Activated CD8-positive, alpha-beta memory T cell treated with anti-CD3 and anti-CD28 coated beads, Interleukin-2, amount 50 U/mL, for 1 hour (primary cell): Measurements from ENCODE around the gene MKI67.
"Not testable (repeated sequence)": the region's sequence is repeated elsewhere in the genome, so short reads cannot be mapped to it uniquely, and the experiment has no call there.

Experiments used
- DNase-seq: peaks from one replicate; pipeline ENCODE4 v3.0.0-alpha.2; 2020; ENCODE audit errors: extremely low read depth

The MKI67 gene

GRCh38 chr10:128149267-128150014, 23.2 kb upstream of the MKI67 start:
- DNase-seq, result no peak

- no peak for DNase-seq
Measured at GRCh38 chr10:128147669-128148068, 21.4 kb upstream of the MKI67 start.

GRCh38 chr10:128147064-128147463, 20.8 kb upstream of the MKI67 start:
- no peak for DNase-seq

- DNase-seq, result no peak
Measured at GRCh38 chr10:128144547-128144946, 18.3 kb upstream of the MKI67 start.

- no peak for DNase-seq
Measured at GRCh38 chr10:128143531-128143930, 17.3 kb upstream of the MKI67 start.

GRCh38 chr10:128140425-128140824, 14.2 kb upstream of the MKI67 start:
- no peak for DNase-seq

GRCh38 chr10:128138429-128138828, 12.2 kb upstream of the MKI67 start:
- DNase-seq, result not testable (repeated sequence)

- DNase-seq, result no peak
Measured at GRCh38 chr10:128137877-128138276, 11.7 kb upstream of the MKI67 start.

- DNase-seq, result no peak
Measured at GRCh38 chr10:128130051-128130450, 3.8 kb upstream of the MKI67 start.

- DNase-seq, result no peak
Measured at GRCh38 chr10:128128582-128128981, 2.4 kb upstream of the MKI67 start.

GRCh38 chr10:128125416-128125943, 743 bp downstream of the MKI67 start:
- DNase-seq, result no peak

- DNase-seq, result no peak
Measured at GRCh38 chr10:128124813-128125403, 1.3 kb downstream of the MKI67 start.

- no peak for DNase-seq
Measured at GRCh38 chr10:128123846-128124245, 2.4 kb downstream of the MKI67 start.

- no peak for DNase-seq
Measured at GRCh38 chr10:128122931-128123330, 3.3 kb downstream of the MKI67 start.

GRCh38 chr10:128121750-128122412, 4.3 kb downstream of the MKI67 start:
- DNase-seq, result no peak

- DNase-seq, result no peak
Measured at GRCh38 chr10:128116851-128117615, 9.2 kb downstream of the MKI67 start.

GRCh38 chr10:128116187-128116586, 10.0 kb downstream of the MKI67 start:
- no peak for DNase-seq

GRCh38 chr10:128115356-128115755, 10.9 kb downstream of the MKI67 start:
- DNase-seq, result no peak

- DNase-seq, result no peak
Measured at GRCh38 chr10:128114901-128115300, 11.3 kb downstream of the MKI67 start.

GRCh38 chr10:128113026-128113425, 13.2 kb downstream of the MKI67 start:
- no peak for DNase-seq

GRCh38 chr10:128111696-128112095, 14.5 kb downstream of the MKI67 start:
- no peak for DNase-seq

GRCh38 chr10:128110339-128110738, 15.9 kb downstream of the MKI67 start:
- no peak for DNase-seq
